Jurkat, Clone E6-1 (cell line): ENCODE results near the gene ZFYVE28.
"Not testable (repeated sequence)": the region's sequence is repeated elsewhere in the genome, so short reads cannot be mapped to it uniquely, and the experiment has no call there.

Experiments used
- DNase-seq: peaks from one replicate; pipeline ENCODE4 v3.0.0-alpha.2; 2011; ENCODE audit warnings: low read depth, low spot score
- H3K4me3 ChIP-seq: 2 replicates; pipeline ENCODE4 v1.5.1; 2011; ENCODE audit warnings: mild to moderate bottlenecking, low read length, control low read depth, moderate library complexity

Gene ZFYVE28

DNA sequence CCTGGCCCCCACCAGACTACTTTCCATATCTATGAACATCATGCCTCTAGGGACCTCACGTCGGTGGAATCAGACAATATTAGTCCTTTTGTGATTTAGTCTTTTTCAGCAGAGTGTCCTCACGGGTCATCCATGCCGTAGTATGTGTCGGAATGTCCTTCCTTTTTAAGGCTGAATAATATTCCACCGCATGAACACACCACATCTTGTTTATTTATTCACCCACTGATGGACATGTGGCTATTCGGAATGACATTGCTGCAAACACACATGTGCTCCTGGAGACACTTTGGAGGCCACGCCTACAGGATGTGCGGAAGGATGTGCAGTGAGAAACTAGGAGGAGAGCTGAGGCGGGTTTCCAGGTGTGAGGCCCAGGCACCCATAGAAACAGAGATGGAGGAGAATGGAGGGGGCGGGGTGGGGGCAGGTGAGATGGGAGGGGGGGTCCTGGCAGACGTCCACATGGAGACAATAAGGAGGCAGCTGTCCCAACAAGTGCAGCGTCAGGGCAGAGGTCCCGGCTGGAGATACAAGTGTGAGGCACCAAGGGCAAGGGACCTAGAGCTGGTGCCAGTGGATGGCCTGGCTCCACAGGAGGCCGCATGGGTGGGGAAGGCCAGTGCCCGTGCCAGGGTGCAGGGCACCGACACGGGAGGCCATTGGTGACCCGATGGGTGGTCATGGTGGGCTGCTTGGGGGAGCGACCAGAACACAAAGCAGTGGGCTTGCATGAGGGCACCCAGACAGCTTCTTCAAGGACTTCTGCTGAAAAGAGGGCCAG lies 20.7 kb downstream of the ZFYVE28 start:
- no peak for DNase-seq
- no peak overlapping the region for H3K4me3 ChIP-seq

DNA sequence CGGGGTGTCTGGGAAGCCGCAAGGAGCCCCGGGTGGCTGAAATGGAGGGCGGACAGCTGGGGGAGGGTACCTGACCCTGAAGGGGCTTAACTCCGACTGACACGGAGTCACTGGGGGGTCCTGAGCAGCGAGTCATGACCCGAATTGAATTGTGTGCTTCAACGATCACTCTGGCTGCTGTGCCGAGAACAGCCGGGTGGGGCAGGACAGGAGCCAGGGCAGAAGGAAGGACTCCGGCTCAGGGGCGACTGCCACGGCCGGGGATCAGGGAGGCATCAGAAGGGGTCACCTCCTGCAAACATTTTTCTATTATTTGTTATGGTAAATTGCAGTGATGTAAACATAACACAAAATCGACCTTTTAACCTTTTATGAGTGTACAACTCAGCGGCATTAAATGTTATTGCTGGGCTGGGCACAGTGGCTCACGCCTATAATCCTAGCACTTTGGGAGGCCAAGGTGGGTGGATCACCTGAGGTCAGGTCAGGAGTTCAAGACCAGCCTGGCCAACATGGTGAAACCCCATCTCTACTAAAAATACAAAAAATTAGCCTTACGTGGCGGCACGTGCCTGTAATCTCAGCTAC lies 21.6 kb downstream of the ZFYVE28 start:
- no peak for DNase-seq
- H3K4me3 ChIP-seq, result no peak overlapping the region

DNA sequence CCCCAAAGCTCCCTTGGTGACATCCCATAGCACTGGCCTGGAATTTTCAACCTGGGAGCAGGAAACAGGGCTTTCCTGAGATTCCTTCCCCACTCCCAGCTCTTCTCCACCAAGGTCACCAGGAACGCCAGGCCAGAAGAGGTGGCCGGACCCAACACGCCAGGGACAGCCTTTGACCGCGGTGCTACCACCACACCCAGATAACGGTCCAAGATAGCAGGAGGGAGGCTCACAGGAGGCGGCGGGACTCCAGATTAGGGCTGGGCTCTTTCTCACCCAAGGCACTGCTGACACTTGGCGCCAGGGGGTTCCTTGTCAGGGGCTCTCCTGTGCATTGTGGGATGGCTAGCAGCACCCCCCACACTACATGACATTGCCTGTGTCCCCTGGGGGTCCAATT lies 22.9 kb downstream of the ZFYVE28 start:
- no peak for DNase-seq
- no peak overlapping the region for H3K4me3 ChIP-seq

DNA sequence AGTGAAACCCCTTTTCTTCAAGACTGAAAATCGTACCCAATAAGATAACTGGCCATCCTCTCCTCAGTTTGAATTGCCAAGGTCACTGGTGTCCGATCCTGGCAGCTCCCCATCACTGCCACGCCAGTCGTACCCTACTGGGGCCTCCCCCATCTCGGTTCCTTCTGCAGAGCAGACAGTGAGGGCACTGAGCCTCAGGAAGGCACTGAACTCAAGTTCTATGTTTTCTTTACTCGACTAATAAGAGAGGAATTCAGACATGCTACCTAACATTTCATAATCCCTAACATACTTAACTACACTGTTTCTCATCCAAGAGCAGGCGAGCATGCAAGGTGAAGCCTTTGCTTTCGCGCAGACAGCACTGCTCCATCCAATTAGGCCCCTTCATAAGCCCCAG lies 23.4 kb downstream of the ZFYVE28 start:
- no peak overlapping the region for H3K4me3 ChIP-seq
- DNase-seq, result no peak

DNA sequence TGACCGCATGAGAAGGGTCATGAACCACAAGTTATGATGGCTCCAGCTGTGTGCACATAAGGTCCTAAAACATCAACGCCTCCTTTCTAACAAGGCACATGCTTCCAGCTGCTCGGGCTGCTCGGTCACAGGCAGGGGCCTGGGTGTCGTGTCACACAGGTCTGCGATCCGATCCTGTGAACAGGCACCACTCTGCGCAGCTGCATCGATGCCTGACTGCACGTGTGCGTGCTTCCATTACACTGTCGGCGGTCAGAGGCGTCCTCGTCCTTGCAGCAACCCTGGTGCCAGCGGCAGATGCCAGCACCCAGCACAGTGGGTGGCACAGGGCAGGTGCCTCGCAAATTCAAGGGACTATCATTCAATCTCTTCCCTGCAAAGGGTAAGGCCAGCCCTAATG lies 23.9 kb downstream of the ZFYVE28 start:
- H3K4me3 ChIP-seq, result no peak overlapping the region
- no peak for DNase-seq

DNA sequence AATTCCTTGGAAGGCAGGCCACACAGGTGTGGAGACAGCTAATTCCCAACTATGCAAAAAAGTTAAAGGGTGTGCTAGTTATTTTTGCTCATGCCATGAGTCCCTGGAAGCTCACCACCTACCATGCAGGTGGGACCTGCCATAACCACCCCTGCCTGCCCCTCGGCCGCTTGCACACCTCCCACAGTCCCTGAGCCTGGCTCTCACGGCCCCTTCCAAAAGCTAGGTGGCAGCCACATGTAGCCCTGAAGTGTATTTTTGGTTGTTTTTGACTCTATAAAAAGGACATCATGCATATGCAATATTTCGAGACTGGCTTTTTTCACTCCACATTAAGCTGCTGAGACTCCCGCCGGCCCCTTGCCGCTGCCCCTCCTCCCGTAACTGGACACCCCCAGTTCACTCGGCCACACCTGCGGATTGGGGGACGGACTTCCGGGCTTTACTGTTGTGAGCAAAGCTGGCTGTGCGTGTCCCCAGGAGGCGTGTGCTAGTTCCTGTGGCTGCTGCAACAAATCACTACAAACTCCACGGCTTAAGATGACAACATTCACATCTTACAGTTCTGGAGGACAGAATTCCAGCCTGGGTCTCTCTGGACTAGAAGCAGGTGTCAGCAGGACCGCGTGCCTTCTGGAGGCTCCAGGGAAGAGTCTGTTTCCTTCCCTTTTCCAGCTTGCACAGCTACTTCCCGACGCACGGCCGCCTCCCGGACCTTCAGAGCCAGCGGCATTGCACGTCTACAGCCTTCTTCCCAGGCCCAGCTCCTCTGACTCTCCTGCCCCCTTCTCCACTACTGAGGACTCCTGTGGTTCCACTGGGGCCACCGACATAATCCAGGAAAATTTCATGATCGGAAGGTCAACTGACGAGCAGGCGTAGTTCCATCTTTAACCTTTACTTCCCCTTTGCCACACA lies 24.8 kb downstream of the ZFYVE28 start:
- DNase-seq, result no peak
- H3K4me3 ChIP-seq, result no peak overlapping the region

DNA sequence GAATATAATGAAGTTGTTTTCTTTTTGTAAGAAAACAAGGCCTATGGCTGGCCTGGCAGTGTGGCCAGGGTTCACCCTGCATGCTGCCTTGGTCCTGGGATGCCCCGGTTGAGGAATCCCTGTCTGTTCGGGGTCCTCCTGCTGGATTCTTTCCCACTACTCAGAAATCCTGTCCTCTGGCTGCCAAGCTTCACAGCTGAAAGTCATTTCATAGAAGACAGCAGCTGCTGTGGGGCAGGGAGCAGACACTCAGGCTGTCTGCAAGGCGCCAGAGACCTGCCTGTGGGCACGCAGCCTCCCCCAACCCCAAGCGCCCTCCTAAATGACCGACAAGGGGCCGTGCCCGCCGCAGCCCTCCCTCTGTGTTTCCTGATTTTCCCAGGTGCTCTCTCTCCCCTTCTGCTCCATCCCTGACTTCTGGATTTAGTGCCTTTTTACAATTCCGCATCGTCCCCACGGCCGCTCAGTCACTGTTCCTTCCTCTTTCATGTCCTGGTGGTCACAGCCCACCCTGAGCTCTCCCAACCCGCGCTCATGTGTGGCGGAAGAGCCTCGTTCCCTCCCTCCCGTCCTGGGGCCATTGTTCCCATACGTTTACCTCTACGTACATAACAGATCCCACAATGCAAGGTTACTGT lies 27.5 kb downstream of the ZFYVE28 start:
- H3K4me3 ChIP-seq, result no peak overlapping the region

DNA sequence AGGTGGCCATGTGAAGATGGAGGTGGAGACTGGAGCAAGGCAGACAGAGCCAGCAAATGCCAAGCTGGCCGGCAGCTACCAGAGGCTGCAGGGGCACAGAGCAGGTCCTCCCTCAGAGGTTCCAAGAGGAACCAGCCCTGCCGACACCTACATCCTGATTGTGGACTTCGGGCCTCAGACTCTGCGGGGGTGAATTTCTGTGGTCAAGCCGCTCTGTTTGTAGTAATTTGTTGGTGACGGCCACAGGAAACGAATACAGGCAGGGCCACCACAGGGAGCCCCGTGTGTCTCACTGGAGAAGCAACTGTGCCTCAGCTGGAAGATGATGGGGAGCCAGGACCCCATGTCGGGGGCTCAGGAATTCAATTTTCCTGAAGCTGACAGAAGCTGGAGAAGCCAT lies 28.3 kb downstream of the ZFYVE28 start:
- no peak for DNase-seq
- no peak overlapping the region for H3K4me3 ChIP-seq

More for the DNA sequence above, 27.5 kb downstream of the ZFYVE28 start:
- no peak for DNase-seq

DNA sequence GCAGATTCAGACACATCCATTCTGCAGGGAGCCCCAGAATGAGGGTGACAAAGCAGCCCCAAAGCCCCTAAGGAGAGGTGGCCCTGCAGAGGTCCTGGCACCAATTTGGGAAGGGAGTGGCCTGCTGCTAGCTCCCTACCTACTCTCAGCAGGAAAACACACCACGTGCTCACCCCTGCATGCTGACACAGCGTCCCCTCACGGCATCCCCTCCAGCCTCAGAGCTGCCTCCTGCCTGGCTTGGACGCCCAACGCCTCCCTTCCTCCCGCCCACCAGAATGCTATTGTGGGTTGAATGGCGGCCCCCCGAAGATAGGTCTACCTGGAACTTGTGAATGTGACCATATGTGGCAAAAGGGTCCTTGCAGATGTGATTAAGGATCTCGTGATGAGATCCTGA lies 28.8 kb downstream of the ZFYVE28 start:
- H3K4me3 ChIP-seq, result no peak overlapping the region
- no peak for DNase-seq

DNA sequence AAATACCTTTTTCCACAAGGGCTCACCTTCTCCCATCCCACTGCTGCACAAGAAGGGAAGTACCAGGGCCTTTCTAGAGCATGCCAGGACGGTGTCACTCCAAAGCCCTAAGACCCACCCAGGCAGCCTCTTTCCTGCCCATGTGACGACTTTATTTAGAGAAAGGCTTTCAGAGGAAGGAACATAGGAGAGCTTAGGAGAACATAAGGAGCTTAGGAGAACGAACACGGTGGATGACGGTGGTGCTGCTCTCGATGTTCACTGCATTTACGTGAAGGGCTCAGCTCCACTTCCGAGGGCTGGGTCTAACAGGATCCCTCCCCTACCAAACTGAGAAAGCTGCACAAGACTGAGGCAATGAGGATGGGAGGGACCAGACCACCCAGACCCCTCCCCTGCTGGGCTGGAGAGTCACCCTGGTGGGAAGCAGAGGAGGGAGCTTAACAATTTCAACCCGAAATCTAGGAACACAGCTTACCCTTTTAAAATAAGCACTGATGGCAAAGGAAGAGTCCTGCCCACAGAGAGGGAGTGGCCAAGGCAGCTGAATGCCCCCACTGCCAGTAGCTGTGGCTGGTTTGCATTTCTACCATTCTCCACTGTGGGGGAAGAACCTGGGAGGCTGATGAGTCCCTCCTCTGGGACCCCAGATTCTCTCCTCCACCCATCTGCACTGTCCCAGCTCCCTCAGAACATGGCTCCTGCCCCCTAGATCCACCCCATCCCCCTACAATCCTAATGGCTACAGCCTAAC lies 29.8 kb downstream of the ZFYVE28 start:
- no peak for DNase-seq
- no peak overlapping the region for H3K4me3 ChIP-seq

DNA sequence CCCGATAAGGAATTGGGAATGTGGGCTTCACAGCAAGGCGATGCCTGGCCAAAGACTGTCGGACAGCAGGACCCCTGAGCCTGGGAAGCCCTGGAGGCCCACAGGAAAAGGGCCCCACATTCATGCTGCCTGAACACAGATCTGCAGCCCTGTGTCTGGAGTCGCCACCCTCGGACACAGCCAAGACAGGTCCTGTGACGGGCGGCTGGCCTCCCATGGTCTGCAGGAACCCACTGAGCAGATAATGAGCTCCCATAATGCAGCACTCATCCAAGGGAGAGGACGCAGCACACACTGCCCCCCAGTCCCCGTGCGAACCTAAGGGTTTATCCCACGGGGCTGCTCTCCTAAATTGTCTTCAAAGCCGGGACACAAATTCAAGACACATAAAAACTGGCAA lies 30.6 kb downstream of the ZFYVE28 start:
- no peak for DNase-seq
- H3K4me3 ChIP-seq, result no peak overlapping the region

DNA sequence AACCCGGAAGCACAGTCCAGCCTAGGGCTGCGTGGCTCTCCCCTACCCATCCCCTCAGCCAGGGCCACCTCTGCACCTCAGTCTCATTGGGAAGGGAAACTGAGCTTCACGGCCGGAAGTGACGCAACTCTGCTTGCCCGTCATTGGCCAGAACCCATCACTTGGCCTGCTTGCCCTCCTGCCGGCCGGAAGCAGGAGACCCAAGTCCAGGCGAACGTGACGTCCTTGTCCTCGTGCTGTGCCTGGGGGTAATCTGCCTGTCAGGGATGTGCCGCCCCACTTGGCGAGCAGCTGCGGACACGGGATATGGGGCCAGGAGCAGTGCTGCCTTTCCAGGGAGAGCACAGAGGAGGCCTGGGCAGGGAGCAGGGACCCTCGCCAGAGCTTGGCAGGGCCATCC lies 31.2 kb downstream of the ZFYVE28 start:
- no peak overlapping the region for H3K4me3 ChIP-seq
- DNase-seq, result no peak

DNA sequence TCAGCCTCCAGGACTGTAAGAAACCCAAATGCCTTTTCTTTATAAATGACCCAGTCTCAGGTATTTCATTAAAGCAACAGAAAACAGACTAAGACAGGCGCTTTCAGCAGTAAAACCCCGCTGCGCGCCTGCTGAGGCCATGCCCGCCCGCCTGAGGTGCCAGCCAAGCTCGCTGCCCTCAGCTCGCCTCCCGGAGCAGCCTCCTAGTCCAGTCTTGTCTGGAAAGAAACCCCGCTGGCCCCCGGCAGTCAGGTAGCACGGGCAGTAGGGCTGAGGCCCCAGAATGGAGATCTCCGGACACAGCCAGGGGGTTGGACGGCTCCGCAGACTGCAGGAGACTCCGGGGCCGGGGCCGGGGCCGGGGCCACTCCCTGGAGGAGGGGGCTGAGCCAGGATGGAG lies 31.7 kb downstream of the ZFYVE28 start:
- no peak overlapping the region for H3K4me3 ChIP-seq
- DNase-seq, result no peak

DNA sequence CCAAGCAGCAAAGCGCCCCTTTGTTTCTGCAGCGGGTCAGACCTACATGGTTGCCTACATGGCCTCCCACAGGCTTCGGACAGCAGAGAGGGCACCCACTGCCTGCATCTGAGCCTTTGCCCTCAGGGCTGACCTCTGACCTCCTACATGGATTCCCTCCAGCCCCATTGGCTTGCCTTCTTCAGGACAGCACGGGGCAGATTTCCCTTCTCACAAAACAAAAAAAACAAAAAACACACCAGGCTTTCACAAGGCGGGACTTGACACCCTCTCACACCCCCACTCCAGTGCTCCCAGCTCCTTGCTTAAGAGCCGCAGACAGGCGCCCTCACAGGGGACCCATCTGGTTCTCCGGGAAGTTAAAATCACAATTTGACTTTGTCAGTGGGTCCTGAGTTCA lies 32.9 kb downstream of the ZFYVE28 start:
- no peak overlapping the region for H3K4me3 ChIP-seq
- DNase-seq, result no peak

DNA sequence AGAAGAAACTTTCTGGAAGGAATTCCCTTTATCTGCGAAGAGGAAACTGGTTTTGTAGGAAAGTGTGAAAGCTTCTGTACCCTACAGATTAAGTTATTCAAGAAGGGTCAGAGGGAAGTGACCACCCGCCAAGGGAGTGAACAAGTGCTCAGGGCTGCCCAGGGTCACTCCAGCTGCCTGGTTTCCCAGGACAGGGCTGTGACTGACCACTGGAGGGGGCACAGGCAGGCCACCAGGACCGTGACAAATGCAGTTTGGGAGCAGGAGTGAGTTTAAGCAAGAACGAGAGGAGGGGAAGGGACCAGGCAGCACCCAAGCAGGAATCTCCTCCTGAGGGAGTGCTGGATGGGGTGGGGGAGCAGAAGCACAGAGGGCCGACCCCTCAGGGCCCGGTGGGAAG lies 34.2 kb downstream of the ZFYVE28 start:
- no peak overlapping the region for H3K4me3 ChIP-seq
- DNase-seq, result no peak

DNA sequence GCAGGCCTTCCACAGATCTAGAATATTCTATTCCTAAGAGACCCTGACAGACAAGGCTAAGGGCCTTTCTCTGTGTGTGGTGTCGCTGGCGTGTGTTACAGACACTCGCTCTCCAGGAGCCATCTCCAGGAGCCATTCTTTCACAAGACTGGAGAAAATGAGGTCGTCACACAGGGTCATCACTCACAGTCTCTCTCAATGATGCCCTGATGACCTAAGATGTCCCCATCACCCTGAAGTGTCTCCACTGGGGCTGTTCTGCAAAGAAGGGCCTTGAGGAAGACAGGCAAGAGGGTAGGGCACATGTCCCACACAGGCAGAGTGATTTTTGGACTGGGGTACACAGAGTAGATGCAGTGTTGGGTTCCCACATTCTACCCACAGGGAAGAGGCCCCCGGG lies 34.7 kb downstream of the ZFYVE28 start:
- no peak for DNase-seq
- H3K4me3 ChIP-seq, result no peak overlapping the region

DNA sequence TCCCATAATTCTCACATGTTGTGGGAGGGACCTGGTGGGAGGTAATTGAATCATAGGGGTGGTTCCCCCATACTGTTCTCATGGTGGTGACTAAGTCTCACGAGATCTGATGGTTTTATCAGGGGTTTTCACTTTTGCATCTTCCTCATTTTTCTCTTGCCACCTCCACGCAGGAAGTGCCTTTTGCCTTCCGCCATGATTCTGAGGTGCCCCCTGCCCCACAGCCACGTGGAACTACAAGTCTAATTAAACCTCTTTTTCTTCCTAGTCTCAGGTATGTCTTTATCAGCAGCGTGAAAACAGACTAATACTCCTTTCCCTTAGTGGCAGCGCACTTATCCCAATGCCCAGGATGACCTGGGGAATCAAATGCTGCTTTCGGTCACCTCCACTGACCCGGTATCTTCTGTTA lies 35.2 kb downstream of the ZFYVE28 start:
- not testable (repeated sequence) for H3K4me3 ChIP-seq, DNase-seq

DNA sequence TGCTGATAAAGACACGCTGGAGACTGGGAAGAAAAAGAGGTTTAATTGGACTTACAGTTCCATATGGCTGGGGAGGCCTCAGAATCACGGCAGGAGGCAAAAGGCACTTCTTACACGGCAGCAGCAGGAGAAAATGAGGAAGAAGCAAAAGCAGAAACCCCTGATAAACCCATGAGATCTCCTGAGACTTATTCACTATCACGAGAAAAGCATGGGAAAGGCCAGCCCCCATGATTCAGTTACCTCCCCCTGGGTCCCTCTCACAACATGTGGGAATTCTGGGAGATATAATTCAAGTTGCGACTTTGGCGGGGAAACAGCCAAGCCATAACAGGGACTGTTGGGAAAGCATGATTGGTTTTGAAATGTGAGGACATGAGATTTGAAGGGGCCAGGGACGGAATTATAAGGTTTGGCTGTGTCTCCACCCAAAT lies 35.7 kb downstream of the ZFYVE28 start:
- not testable (repeated sequence) for H3K4me3 ChIP-seq, DNase-seq

DNA sequence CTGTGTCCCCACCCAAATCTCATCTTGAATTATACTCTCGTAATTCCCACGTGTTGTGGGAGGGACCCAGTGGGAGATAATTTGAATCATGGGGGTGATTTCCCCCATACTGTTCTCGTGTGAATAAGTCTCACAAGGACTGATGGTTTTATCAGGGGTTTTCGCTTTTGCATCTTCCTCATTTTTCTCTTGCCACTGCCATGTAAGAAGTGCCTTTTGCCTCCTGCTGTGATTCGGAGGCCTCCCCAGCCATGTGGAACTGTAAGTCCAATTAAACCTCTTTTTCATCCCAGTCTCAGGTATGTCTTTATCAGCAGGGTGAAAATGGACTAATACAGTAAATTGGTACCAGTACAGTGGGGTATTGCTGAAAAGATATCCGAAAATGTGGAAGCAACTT lies 37.9 kb downstream of the ZFYVE28 start:
- H3K4me3 ChIP-seq, DNase-seq: not testable (repeated sequence)
